OCI-LY7 (cell line): ENCODE results near the gene ATP9A.

Source experiments
- CTCF ChIP-seq: fragments of 200-600 bp; sonication (generic); conservative IDR thresholded peaks from 2 replicates; pipeline ENCODE4 v1.5.1; 2014; ENCODE audit warnings: mild to moderate bottlenecking, antibody characterized with exemption, low read length, moderate library complexity, mixed read lengths
- EZH2phosphoT487 ChIP-seq: fragments of 200-600 bp; sonication (generic); IDR thresholded peaks from 2 replicates; pipeline ENCODE4 v1.6.1; 2018; ENCODE audit warnings: low read depth, borderline replicate concordance, mild to moderate bottlenecking, mixed run types, antibody characterized with exemption, low read length, moderate library complexity, mixed read lengths

- TF ChIP-seq CTCF = peak; percentile 94
- TF ChIP-seq EZH2phosphoT487 = no peak
Observed at GRCh38 chr20:51595058-51595532, 173.1 kb downstream of the ATP9A start.
